AG10803 (cell line): Measurements from ENCODE around the gene FER.

Experiments
- DNase-seq: peaks from one replicate; pipeline ENCODE4 v3.0.0; 2010; ENCODE audit warnings: low read depth
- H3K4me3 ChIP-seq: 2 replicates; pipeline ENCODE4 v1.5.1; 2011; ENCODE audit warnings: mild to moderate bottlenecking, low read length, control low read depth
- CTCF ChIP-seq: conservative IDR thresholded peaks from 2 replicates; pipeline ENCODE4 v1.5.1; 2011; ENCODE audit warnings: mild to moderate bottlenecking, low read length, control low read depth, inconsistent platforms

Gene FER

GRCh38 chr5:109027983-109028607 lies 280.4 kb downstream of the FER start:
- no peak overlapping the region for H3K4me3 ChIP-seq
- TF ChIP-seq CTCF = no peak
- no peak for DNase-seq

DNA sequence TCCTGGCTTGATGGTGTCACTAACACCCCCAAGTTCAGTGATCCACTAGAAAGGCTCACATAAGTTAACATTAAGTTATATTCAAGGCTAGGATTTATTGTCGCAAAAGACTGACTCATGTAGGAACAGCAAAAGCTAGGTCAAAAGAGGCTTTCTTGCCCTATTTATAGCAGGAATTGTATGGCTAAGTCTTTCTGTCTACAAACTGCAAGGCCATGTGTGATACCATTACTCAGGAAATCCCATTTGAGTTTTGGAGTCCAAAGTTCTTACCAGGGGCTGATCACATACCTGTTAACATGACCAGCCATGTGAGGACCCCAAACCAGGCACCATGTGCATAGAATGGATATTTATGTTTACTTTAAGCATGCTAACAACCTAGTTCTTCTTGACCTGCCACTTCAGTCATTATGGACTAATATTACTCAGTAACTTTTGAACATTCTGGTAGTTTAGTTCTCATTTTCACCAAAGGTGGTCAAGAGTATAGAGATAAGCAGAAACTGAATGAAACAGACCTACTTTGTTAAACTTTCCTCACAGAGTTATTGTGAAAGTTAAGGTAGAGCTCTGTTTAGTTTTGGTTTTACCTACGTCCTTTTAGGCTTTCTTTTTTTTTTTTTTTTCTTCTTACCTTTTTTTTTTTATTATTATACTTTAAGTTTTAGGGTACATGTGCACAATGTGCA lies 281.1 kb downstream of the FER start:
- DNase-seq = no peak
- TF ChIP-seq CTCF = no peak
- no peak overlapping the region for H3K4me3 ChIP-seq

DNA sequence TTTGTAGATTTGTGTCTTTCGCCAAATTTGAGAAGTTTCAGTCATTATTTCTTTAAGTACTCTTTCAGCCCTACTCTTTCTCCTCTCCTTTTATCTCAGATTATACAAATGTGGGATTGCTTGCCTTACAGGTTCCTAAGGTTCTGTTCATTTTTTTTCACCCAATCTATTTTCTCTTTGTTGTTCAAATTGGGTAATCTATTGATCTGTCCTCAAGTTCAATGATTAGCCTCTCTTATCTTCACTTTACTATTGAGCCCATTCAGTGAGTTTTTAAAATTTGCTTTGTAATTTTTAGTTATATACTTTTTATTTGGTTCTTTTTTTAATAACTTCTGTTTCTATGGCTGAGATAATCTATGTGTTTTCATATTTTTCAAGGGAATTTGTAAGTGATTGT lies 282.1 kb downstream of the FER start:
- no peak for DNase-seq
- TF ChIP-seq CTCF = no peak
- no peak overlapping the region for H3K4me3 ChIP-seq

GRCh38 chr5:109030360-109031143 lies 282.9 kb downstream of the FER start:
- DNase-seq = no peak
- no peak overlapping the region for H3K4me3 ChIP-seq
- no peak for TF ChIP-seq CTCF

- no peak for TF ChIP-seq CTCF
- no peak overlapping the region for H3K4me3 ChIP-seq
- DNase-seq = no peak
Measured at GRCh38 chr5:109034306-109034705, 286.6 kb downstream of the FER start.

DNA sequence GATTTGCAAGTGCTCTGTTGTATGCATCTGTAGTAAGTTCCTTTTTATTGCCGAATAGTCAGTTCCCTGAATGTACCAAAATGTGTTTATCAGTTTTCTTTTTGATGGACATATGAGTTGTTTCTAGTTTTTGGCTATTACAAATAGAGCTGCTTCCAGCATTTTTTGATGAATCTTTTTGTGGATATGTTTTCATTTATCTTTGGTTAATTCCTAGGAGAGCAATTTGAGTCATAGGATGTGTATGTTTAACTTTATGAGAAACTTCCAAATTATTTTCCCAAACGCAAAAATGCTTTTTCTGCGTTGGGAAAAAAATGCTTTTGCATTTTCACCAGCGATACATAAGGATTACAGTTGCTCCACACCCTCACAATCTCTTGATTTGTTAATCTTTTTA lies 287.7 kb downstream of the FER start:
- no peak overlapping the region for H3K4me3 ChIP-seq
- peak; percentile 12 for DNase-seq
- TF ChIP-seq CTCF = no peak
